HG02885 (cell line): ENCODE measurements around the gene ARL5C.

ENCODE experiments used
- ATAC-seq: cut with Tn5 transposase; IDR thresholded peaks from one replicate; pipeline ENCODE4 v1.9.1; 2021; ENCODE audit warnings: mild to moderate bottlenecking; ENCODE audit not compliant: unreplicated experiment, poor library complexity

Gene ARL5C

DNA sequence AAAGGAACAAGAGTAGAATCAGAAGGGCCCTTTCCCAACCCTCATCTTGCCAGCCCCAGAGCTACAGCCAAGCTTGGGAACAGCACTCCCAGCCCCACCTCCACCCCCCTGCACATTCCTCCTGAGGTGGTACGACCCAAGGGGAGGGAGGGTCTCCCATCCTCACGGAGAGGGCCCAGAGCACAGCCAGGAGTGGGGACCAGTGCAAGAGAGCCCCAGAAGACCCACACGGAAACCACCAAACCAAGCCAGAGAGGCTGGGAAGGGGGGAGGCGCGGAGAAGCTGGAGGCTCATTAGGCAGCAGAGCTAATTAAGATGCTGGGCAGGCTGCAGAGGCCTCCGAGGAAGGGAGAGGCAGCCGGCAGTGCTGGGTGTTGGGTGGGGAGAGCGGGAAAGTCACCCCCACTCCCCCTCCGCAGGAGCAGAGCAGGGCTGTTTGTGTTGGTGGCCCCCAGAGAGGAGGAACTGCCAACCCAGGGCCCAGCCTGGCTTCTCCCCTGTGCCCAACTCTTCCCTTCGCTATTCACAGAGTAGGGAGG lies 29.1 kb upstream of the ARL5C start:
- no peak for ATAC-seq

DNA sequence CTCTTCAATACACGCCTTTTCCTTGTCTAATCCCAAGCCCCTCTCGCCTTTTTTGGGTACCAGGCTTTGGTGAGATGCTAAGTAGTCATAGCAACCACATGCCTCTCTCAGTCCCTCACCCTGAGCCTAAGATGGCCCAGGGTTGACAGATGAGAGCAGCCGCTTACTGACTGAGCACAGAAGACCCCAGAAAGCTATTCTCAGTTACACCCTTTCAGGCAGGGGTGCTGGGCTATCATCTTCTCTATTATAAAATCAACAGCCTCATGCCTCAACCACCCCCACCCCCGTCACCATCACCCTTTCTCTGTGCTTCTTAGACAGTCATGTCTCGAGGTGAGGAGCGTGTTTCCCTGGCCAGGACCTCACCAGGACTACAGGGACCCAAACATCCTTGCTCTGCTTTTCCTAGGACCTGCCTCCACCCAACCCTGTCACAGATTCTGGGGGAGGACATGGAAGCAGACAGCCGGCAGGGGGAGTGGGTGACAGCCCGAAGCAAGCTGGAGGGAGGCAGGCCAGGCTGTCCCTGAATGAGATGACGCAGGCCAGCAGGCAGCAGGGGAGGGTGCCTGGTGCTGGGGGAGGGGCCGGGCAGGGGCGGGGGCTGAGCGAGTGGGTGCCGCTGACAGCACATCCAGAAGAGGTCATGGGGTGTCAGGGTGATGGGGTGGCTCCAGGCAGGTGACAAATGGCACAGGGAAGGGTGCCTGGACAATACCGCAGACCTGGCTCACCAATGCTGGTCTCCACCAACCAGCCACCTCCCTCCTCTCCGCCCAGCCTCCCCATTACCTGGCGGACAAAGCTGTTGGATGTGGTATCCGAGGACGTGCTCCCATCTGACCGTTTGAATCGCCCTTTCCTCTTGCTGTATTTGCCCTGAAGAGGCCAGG lies 28.4 kb upstream of the ARL5C start:
- ATAC-seq, result no peak

DNA sequence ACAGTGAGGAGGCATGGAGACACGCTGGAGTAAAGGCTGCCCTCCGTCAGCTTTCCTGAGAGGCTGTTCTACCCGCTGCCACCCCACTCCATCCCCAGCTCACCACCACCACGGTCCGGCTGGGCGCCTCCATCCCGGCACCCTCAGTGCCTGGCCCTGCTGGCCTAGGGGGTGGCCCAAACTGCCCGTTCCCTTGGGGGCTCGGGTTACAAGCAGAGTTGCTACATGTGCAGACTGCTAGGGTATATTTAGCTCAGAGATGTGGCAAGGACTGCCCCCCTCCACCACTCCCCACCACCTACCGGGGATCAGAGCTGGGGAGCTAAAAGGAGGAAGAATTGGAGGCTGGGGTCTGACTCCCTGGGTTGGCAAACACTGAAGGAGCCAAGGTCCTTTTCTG lies 27.4 kb upstream of the ARL5C start:
- ATAC-seq, result no peak

DNA sequence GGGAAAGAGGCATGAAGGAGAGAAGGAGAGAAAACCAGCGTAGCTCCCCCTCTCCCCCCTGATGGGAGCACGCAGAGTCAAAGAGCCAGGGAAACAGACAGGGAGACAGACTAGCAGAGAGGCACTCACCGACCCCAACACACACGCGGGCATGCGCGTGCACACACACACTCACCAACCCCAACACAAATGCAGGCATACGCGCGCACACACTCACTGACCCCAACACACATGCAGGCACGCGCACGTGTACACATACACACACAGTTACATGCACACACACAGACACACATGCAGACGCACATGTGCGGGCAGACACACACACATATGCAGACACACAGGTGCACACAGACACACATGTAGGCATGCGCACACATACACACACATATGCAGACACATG lies 26.9 kb upstream of the ARL5C start:
- no peak for ATAC-seq

DNA sequence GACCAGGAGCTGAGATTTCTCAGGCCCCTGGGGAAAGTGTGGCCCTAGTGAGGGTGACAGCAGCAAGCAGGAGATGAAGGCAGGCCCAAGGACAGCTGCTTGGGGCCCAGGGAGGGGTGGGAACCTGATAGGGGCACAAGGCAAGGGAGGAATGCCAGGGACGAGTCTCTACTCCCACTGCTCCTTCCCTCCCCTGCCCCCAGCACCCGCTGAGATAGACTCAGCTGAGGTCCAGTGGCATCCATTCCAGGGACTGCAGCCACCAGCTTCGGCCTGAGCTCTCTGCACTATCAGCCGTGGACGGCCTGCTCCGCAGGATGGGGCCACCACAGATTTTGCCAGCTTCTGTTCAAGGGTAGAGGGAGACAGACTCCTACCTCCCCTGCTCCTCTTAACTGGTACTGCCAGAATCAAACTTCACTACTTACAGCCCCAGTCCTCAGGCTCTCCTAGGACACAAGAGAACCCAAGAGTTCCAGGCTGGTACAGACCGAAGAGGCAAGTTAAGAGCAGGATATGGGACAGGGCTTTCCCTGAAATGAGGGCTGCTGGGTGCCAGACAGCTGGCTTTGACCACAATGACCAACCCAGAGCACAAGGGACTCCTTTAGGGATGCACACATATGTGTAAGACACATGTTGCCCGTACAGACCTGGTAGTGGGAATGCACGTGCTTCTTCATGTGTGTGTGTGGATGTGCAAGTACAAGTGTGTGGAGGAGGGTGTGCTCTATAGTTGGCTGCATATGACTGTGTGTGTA lies 26.0 kb upstream of the ARL5C start:
- no peak for ATAC-seq

DNA sequence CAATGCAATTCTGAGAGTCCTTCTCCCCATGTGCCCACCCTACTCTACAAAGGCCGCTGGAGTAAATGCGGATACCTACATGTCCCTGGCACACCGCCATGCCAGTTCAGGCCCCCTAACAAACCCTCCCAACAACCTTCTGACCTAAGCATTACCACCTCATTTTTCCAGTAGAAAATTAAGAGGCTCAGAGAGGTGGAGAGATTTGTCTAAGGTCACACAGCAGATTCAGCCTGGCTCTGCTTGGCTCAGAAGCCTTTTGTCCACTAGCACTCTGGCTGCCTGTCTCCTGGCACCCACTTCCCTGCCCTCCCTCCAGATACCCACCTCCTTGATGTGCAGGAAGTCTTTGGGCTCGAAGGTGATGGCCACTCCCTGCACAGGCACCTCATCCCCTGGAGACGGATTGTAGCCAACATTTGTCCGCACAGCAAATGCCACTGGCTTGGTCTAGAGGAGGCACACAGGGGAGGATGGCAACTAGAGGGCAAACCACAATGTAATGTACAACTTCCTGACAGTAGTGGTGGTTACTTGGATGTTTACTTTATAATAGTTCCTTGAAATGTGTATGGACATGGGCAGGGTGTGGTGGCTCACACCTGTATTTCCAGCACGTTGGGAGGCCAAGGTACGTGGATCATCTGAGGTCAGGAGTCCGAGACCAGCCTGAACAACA lies 21.3 kb upstream of the ARL5C start:
- ATAC-seq, result no peak

DNA sequence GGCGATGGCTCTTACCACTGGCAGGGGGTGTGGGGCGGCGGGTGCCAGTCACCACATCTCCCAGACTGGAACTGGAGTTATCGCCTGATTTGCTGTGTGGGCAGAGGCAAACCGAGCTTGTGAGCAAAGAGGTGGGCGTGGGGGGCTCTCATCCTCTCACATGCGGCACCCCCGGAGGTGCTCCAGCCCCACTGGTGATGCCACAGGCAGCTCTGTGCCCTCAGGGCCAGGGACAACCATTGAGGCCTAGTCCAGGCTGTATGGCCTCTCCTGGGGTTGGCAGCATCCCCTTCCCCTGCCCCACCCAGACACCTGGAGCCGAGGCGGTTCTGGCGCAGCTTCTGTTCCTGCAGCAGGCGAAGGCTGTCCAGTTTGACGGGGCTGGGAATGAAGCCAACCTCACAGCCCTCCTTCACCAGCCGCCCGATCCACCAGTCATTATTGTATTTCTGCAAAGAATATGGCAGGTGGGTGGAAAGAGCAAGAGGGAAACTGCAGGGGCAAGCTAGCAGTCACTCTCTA lies 20.6 kb upstream of the ARL5C start:
- ATAC-seq, result no peak

DNA sequence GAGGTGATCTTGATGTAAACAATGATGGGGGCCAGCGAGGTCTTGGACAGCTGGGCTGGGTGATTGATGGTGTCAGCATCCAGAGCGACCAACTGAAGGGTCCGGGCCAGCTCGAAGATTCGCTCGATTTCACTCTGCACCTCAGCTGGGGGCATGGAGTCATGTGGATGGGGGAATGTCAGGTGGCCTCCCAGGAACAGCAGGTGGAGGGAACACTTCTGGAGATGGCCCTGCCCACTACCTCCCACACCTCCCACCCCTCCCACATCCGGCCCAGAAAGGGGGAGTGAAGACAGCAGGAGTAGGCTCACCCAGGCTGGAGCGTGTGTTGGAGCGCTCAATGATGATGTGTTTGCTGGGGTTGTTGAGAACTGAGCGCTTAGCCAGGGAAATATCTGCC lies 17.8 kb upstream of the ARL5C start:
- ATAC-seq, result no peak

DNA sequence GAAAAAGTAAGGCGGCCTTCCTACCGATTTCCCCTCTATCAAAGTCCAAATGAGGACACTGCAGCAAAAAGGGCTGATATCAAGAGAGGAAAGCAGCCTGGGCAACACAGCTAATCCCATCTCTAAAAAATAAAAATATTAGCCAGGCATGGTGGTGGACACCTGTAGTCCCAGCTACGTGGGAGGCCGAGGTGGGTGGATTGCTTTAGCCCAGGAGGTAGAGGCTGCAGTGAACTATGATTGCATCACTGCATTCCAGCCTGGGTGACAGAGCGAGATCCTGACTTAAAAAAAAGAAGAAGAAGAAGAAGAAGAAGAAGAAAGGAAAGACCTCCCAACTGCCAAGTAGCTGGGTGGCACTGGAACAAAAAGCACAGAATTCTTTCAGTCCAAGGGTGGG lies 17.1 kb upstream of the ARL5C start:
- no peak for ATAC-seq

DNA sequence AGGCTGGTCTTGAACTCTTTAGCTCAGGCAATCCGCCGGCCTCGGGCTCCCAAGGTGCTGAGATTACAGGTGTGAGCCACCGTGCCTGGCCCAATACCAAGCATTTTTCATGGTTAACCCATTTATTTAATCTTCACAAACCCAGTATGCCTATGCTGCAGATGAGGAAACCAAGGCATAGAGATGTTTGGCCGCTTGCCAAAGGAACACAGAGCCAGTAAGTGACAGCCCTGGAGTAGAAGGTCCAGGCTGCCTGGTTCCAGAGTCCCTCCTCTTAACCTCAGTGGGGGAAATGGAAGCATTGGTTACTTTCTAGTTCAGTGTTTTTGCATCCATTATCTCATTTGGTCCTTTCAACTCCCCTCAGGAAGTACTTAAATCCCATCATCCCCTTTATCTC lies 15.3 kb upstream of the ARL5C start:
- ATAC-seq, result no peak

DNA sequence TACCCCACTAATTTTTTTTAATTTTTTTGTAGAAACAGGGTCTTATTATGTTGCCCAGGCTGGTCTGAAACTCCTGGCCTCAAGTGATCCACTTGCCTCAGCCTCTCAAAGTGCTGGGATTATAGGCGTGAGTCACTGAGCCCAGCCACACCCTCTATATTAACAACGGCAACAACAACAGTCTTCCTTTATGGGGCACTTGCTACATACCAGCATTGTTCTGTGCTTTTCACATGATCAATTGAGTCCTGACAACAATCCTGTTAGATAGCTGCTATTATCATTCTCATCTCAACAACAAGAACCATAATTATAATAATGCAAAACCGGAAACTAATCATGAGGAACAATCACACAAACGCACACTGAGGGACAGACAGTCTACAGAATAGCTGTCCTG lies 12.6 kb upstream of the ARL5C start:
- no peak for ATAC-seq

DNA sequence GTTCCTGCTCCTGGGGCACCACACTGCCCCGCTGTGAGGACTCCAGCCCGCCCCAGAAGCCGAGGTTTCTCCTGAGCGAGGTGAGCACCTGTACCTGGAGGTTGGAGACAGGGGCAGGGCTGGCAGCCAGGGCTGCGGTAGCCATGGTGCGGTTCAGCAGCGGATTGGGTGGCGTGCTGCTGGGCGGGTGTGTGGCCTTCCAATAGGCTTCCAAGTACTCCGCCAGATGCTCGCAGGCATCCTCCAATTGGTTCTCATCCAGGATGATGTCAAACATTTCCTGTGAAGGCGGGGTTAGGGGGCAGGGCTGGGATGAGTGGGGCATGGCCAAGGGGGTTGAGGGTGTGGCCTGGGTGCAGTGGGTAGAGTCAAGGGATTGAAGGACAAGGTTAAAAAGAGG lies 11.3 kb upstream of the ARL5C start:
- no peak for ATAC-seq

DNA sequence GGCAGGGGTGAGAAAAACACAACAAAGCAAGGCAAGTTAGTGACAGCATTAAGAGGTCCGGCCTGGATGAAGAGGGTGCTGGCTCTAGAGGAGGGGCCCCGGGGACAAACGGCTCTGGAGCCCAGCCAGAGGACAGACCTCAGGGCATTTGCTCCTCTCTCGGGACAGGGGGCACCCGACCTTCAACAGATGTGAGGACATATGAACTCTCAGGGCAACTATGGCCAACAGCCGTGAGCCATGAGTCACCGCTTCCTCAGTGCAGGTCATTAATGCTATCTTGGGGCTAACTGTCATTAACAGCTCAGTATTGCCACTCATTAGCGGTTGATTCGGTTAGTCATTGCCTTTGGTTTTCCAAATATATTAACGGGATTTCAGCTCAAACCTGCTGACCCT lies 9.7 kb upstream of the ARL5C start:
- ATAC-seq, result no peak

DNA sequence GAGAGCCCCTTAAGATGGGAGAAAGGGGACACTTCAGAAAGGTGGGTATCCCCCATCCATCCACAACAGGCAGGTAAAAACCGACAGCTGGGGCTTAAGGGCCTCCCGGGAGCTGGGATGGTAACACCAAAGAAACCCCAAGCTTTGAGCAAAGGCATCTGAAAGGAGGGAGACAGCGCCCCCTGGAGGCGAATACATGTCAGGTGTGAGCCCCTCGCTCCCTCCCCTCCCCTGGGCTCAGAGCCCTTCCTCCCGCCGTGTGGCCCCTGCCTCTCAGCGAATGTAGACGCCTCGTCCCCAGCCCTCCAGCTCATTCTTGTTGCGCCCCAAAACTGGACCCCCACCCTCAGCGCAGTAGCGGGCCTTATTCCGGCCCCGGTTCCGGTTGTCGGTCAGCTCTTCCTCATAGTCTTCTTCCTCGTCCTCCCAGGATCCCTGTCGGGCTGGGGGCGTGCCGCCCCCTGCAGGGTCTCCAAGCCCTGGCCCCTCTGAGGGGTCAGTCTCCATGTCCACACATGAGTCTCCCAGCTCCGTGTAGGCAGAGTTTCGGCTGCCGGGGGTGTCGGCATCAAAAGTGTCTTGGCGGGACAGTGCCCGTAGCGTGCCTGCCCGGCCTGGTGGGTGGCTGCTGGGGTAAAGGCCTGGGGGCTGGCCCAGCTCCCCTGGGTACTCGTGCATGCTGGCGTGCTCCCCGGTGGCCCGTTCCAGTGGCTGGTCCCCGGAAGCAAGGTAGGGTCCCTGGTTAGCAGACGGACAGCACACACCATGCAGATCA lies 9.1 kb upstream of the ARL5C start:
- no peak for ATAC-seq

DNA sequence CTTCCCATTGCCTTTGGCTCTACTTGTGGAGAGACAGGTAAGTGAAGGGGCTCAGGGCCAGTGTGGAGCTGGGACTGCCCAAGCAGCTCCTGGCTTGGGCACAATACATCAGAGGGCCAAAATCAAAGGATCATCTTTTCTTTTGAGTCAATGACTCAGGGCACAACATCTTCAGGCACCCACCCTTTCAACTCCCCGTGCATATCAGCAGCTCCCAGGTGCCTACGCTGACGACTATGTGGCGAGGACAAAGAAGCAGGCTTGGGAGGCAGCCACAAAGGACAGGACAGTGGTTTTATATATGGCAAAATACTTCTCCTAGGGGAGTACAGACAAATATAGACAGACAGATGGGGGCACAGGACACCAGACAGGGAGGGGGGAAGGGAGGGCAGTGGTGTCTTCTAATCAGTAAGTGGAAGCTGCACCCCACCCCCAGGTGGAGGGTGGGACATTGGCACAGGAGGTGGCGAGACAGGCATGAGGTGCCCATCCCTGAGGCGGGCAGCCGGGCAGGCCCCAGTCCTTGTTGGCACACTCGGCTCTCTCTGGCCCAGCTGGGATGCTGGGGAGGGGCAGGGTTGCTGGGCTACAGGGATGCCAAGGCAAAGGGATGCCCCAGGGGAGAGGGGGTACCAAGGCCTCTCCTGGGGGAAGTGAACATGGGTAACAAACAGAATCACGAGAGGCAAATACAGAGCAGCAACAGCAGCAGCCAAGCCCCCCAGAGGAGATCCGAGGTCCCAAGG lies 7.7 kb upstream of the ARL5C start:
- no peak for ATAC-seq

DNA sequence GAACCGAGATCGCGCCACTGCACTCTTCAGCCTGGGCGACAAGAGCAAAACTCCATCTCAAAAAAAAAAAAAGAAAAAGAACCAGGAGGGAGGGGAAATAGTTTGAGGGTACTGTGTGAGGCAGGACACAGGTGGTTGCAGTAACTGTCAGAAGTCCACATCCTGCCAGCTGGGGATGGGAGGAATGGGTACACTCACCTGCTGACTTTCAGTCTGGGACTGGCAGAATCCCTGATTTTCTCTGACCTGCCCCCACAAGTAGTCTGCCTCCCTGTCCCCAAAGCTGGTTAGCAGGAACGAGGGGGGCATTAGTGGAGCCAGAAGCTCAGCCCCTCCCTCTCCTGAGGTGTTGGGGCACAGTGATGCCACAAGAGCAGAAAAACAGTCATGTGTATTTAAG lies 7.1 kb upstream of the ARL5C start:
- no peak for ATAC-seq

DNA sequence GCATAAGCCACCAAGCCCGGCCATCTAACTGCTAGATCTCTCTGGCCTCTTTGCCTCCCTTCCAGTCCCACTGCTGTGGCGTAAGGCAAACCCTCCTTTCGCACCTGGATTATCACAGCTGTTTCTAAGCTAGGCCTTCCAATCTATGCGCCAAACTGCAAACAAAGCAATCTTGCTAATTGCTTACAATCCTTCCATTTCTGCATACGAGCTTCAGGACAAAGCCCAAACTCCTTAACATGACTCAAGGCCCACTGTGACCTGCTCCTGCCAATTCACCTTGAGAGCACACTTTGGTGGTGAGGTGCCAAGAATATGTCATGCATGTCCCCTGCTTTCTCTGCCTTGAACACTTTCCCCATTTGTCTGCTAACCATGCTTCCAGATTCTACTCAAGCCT lies 6.0 kb upstream of the ARL5C start:
- ATAC-seq, result no peak

DNA sequence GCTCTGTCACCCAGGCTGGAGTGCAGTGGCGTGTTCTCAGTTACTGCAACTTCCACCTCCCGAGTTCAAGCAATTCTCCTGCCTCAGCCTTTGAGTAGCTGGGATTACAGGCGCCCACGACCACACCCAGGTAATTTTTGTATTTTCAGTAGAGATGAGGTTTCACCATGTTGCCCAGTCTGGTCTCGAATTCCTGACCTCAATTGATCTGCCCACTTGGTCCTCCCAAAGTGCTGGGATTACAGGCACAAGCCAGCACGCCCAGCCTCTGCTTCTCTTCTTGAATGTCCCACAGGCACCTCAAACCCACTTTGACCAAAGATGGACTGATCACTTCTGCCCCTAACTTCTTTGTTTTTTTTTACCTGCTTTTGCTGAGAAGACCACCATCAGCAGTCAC lies 4.6 kb upstream of the ARL5C start:
- ATAC-seq, result no peak

DNA sequence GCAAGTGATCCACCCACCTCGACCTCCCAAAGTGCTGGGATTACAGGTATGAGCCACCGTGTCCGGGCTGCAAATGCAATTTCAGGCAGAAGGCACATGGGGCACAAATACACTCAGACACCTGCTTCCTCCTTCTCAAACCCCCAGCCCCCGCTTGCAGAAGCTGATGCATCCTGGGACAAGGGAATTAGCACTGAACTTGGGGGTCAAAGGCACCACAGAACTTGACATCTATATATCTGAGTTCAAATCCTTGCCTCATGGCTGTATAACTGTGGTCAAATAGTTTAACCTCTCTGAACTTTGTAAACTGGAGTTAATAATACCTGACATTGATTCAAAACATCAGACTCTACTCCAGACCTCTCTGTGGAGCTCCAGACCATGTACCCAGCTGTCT lies 4.1 kb upstream of the ARL5C start:
- no peak for ATAC-seq
